MM.1S (cell line): Measurements from ENCODE around the gene ARMC9.

Experiments
- CTCF ChIP-seq: fragments of 300-600 bp; sonication (generic); IDR thresholded peaks from 2 replicates; pipeline ENCODE4 v1.5.1; 2016; ENCODE audit warnings: antibody characterized with exemption, low read length, mixed read lengths
- EZH2 ChIP-seq: fragments of 300-600 bp; sonication (generic); optimal IDR thresholded peaks from 2 replicates; pipeline ENCODE3; 2017; ENCODE audit warnings: low read depth, mild to moderate bottlenecking, antibody characterized with exemption, low read length, mixed read lengths

GRCh38 chr2:231277962-231278361 lies 79.5 kb downstream of the ARMC9 start:
- TF ChIP-seq CTCF (no peak), EZH2 (no peak)
